GM21515 (cell line): ENCODE results near the gene SLC35B2.
"Not testable (repeated sequence)": the region's sequence is repeated elsewhere in the genome, so short reads cannot be mapped to it uniquely, and the experiment has no call there.

Experiments
- ATAC-seq: cut with Tn5 transposase; IDR thresholded peaks from one replicate; pipeline ENCODE4 v1.9.1; 2021; ENCODE audit not compliant: unreplicated experiment

The SLC35B2 gene

GRCh38 chr6:44235891-44236516, 21.3 kb downstream of the SLC35B2 start:
- no peak for ATAC-seq

- ATAC-seq, result no peak
Observed at GRCh38 chr6:44235269-44235668, 22.1 kb downstream of the SLC35B2 start.

GRCh38 chr6:44234101-44235025, 23.0 kb downstream of the SLC35B2 start:
- ATAC-seq, result no peak

- ATAC-seq, result no peak
Observed at GRCh38 chr6:44233567-44234100, 23.7 kb downstream of the SLC35B2 start.

- no peak for ATAC-seq
Observed at GRCh38 chr6:44232676-44233566, 24.4 kb downstream of the SLC35B2 start.

- ATAC-seq, result not testable (repeated sequence)
Observed at GRCh38 chr6:44231426-44231825, 25.9 kb downstream of the SLC35B2 start.

GRCh38 chr6:44230034-44230675, 27.2 kb downstream of the SLC35B2 start:
- no peak for ATAC-seq

GRCh38 chr6:44229376-44230033, 27.8 kb downstream of the SLC35B2 start:
- ATAC-seq, result no peak

GRCh38 chr6:44228836-44229235, 28.5 kb downstream of the SLC35B2 start:
- ATAC-seq, result no peak

GRCh38 chr6:44228433-44228832, 28.9 kb downstream of the SLC35B2 start:
- ATAC-seq, result no peak

GRCh38 chr6:44228031-44228430, 29.3 kb downstream of the SLC35B2 start:
- no peak for ATAC-seq

- ATAC-seq, result no peak
Observed at GRCh38 chr6:44227148-44227793, 30.1 kb downstream of the SLC35B2 start.

- no peak for ATAC-seq
Observed at GRCh38 chr6:44226368-44227147, 30.8 kb downstream of the SLC35B2 start.

- no peak for ATAC-seq
Observed at GRCh38 chr6:44225579-44226325, 31.6 kb downstream of the SLC35B2 start.

GRCh38 chr6:44224965-44225305, 32.4 kb downstream of the SLC35B2 start:
- ATAC-seq, result no peak

GRCh38 chr6:44224029-44224964, 33.0 kb downstream of the SLC35B2 start:
- ATAC-seq, result no peak
